ENCODE results near the gene THADA. TPM values are rescaled to one million over a fixed set of nuclear protein-coding genes. Genes with fewer than 3 reads are reported as not detected.

The THADA gene
- total RNA-seq, 1 experiment from 2014 or later, result 27.5 TPM

DNA sequence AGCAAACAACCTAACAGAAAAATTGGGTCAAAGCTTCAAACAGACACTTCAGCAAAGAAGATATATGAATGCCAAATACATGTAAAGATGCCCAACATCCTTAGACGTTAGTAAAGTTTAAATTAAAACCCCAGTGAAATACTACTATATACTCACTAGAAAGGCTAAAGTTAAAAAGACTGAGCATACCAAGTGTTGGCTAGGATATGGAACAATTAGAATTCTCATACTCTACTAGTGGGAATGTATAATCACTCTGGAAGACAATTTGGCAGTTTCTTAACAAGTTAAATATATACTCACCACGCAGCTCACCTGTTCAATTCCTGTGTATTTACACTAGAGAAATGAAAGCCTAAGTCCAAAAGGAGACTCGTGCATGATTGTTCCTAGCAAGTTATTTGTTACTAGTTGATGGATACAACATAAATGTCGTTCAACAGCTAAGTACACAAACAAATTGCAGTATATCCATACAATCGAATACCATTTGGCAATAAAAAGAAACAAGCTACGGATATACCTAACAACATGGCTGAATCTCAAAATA, 185.7 kb downstream of the THADA start (continued):
- TF ChIP-seq, protein P1, sequence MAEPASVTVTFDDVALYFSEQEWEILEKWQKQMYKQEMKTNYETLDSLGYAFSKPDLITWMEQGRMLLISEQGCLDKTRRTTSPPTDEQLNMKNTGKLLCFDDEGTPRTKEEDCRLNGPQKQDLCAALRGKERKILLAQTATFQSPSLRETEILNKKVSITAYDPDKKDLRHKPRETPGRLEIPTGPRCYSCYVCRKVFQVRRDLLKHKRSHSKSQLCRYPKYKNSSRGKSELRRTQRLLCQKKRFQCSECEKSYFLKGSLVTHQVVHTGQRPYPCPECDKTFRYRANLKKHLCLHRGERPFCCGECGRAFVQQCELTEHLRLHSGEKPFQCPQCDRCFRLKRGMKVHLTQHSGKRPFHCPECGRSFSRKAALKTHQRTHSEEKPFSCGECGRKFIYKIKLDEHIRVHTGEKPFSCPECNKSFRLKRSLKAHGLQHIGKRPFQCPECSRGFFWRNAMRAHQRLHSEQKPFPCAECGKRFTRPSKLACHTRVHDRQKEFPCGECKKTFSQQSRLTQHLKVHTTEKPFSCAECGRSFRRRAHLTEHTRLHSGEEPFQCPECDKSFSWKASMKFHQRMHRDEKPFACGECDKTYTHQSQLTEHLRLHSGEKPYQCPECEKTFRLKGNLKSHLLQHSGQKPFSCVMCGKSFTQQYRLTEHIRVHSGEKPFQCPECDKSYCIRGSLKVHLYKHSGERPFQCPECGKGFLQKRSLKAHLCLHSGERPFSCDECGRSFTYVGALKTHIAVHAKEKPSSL (CRISPR knock-in tag; conservative IDR thresholded peaks at IDR 0.05), result no peak
- TF ChIP-seq KAT7 (CRISPR knock-in tag; IDR thresholded peaks at IDR 0.05; ENCODE audit: borderline replicate concordance), result no peak
- no peak for TF ChIP-seq ZNF263 (CRISPR knock-in tag; IDR thresholded peaks at IDR 0.05; ENCODE audit: low read depth)
- TF ChIP-seq, protein P2, sequence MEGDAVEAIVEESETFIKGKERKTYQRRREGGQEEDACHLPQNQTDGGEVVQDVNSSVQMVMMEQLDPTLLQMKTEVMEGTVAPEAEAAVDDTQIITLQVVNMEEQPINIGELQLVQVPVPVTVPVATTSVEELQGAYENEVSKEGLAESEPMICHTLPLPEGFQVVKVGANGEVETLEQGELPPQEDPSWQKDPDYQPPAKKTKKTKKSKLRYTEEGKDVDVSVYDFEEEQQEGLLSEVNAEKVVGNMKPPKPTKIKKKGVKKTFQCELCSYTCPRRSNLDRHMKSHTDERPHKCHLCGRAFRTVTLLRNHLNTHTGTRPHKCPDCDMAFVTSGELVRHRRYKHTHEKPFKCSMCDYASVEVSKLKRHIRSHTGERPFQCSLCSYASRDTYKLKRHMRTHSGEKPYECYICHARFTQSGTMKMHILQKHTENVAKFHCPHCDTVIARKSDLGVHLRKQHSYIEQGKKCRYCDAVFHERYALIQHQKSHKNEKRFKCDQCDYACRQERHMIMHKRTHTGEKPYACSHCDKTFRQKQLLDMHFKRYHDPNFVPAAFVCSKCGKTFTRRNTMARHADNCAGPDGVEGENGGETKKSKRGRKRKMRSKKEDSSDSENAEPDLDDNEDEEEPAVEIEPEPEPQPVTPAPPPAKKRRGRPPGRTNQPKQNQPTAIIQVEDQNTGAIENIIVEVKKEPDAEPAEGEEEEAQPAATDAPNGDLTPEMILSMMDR (IDR thresholded peaks at IDR 0.05), result no peak
- no peak for TF ChIP-seq JAZF1 (CRISPR knock-in tag; IDR thresholded peaks at IDR 0.05)
- no peak for TF ChIP-seq RELA (CRISPR knock-in tag; IDR thresholded peaks at IDR 0.05; ENCODE audit: borderline replicate concordance)
- no peak for TF ChIP-seq CREB1 (CRISPR knock-in tag; IDR thresholded peaks at IDR 0.05)
- TF ChIP-seq NFATC4 (CRISPR knock-in tag; IDR thresholded peaks at IDR 0.05), result no peak
- TF ChIP-seq, protein P3, sequence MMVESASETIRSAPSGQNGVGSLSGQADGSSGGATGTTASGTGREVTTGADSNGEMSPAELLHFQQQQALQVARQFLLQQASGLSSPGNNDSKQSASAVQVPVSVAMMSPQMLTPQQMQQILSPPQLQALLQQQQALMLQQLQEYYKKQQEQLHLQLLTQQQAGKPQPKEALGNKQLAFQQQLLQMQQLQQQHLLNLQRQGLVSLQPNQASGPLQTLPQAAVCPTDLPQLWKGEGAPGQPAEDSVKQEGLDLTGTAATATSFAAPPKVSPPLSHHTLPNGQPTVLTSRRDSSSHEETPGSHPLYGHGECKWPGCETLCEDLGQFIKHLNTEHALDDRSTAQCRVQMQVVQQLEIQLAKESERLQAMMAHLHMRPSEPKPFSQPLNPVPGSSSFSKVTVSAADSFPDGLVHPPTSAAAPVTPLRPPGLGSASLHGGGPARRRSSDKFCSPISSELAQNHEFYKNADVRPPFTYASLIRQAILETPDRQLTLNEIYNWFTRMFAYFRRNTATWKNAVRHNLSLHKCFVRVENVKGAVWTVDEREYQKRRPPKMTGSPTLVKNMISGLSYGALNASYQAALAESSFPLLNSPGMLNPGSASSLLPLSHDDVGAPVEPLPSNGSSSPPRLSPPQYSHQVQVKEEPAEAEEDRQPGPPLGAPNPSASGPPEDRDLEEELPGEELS (CRISPR knock-in tag; IDR thresholded peaks at IDR 0.05), result no peak
- TF ChIP-seq, protein P4, sequence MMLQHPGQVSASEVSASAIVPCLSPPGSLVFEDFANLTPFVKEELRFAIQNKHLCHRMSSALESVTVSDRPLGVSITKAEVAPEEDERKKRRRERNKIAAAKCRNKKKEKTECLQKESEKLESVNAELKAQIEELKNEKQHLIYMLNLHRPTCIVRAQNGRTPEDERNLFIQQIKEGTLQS (CRISPR knock-in tag; conservative IDR thresholded peaks at IDR 0.05), result no peak
- no peak for TF ChIP-seq NR2C2 (CRISPR knock-in tag; IDR thresholded peaks at IDR 0.05)
- TF ChIP-seq TCF7 (CRISPR knock-in tag; IDR thresholded peaks at IDR 0.05; ENCODE audit: low read depth), result no peak

DNA sequence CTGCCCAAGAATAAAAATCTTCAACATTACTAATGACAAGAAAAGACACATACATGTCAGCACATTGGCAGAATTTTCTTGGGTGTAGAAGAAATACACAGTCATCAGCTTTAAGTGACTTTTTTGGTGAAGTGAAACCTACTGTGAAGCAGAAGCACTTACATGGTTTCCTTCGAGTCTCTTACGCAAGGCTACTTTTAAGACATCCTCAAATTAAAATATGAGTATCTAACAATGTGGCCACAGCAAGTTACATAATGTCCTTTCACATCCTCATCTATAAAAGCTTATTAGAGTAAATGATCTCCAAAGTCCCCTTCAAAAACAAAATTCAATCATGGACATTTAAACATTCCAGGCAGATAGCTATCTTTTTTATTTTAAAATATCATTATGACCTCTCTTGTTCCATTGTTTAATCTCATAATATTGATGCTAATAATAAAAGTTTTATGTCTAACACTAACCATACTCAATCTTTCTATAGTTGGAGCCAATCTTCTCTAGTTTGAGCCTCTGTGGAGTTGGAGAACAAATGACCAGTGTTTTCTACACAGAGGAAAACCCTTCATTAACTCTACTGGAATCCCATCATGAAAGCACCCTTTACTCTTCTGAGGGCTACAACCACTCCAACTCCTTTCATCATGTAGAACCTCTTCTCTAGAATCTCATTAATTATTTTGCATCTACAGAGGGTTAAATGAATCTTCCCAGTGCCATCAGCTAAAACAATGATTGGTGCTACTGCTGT, 187.3 kb downstream of the THADA start:
- DNase-seq (ENCODE audit: low spot score) (no peak), ATAC-seq (no peak)
- H3K9me3 Mint-ChIP-seq, result no peaks in the 10 kb centered on the region
- no peaks in the 10 kb centered on the region for H3K36me3 Mint-ChIP-seq
- no peak overlapping the region for H3K4me3 Mint-ChIP-seq
- ChIA-PET POLR2A (no interaction called here), CTCF (no interaction called here)
- H3K27ac Mint-ChIP-seq, result no peak overlapping the region
- H3K27me3 Mint-ChIP-seq (ENCODE audit: low read depth), result no peaks in the 10 kb centered on the region
- H3K4me1 Mint-ChIP-seq, result peaks cover 38% of the 10 kb centered on the region
- TF ChIP-seq ELF4 (CRISPR knock-in tag; IDR thresholded peaks at IDR 0.05; ENCODE audit: low read depth) (no peak), ZNF121 (CRISPR knock-in tag; IDR thresholded peaks at IDR 0.05) (no peak)
- TF ChIP-seq, protein P5, sequence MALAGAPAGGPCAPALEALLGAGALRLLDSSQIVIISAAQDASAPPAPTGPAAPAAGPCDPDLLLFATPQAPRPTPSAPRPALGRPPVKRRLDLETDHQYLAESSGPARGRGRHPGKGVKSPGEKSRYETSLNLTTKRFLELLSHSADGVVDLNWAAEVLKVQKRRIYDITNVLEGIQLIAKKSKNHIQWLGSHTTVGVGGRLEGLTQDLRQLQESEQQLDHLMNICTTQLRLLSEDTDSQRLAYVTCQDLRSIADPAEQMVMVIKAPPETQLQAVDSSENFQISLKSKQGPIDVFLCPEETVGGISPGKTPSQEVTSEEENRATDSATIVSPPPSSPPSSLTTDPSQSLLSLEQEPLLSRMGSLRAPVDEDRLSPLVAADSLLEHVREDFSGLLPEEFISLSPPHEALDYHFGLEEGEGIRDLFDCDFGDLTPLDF (CRISPR knock-in tag; IDR thresholded peaks at IDR 0.05), result no peak
- TF ChIP-seq, protein P6, sequence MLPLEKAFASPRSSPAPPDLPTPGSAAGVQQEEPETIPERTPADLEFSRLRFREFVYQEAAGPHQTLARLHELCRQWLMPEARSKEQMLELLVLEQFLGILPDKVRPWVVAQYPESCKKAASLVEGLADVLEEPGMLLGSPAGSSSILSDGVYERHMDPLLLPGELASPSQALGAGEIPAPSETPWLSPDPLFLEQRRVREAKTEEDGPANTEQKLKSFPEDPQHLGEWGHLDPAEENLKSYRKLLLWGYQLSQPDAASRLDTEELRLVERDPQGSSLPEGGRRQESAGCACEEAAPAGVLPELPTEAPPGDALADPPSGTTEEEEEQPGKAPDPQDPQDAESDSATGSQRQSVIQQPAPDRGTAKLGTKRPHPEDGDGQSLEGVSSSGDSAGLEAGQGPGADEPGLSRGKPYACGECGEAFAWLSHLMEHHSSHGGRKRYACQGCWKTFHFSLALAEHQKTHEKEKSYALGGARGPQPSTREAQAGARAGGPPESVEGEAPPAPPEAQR (CRISPR knock-in tag; IDR thresholded peaks at IDR 0.05), result no peak
- TF ChIP-seq, protein P2 (IDR thresholded peaks at IDR 0.05), result no peak
